T-helper 9 cell (primary cell): Measurements from ENCODE around the gene JMJD1C.

Experiments used
- DNase-seq: peaks from one replicate; pipeline ENCODE4 v3.0.0-alpha.2; 2020

Gene JMJD1C

GRCh38 chr10:63281967-63282366 is 183.8 kb downstream of the JMJD1C start:
- no peak for DNase-seq

DNA sequence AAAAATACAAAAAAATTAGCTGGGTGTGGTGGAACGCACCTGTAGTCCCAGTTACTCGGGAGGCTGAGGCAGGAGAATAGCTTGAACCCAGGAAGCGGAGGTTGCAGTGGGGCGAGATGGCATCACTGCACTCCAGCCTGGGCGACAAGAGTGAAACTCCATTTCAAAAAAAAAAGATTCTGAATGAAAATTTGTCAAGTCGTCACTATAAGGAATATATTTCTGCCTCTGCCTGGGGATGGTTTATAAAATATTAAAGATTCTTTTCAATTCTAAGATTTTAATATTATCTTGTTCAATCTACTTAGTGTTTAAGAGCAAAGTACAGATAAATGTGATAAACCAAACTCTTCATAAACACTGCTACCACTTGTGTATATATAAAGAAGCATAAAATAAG is 185.4 kb downstream of the JMJD1C start:
- DNase-seq, result no peak

DNA sequence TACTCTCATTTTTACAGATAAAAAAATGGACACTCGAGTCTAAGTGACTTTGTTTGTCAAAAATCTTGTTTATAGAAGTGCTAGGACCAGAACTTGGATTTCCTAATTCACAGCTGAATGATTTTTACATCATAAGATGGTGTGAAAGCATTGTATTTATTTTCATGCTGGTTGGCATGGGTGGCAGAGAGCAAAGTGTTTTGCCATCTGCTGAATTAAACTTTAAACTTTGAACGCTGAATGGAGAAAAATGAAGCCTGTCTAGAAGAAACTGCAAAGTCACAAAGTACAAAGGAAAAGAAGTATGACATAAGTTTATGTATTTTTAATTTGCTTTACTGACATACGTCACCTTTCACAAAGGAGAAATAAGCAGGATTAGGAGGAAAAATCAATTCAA is 190.7 kb downstream of the JMJD1C start:
- DNase-seq, result no peak

DNA sequence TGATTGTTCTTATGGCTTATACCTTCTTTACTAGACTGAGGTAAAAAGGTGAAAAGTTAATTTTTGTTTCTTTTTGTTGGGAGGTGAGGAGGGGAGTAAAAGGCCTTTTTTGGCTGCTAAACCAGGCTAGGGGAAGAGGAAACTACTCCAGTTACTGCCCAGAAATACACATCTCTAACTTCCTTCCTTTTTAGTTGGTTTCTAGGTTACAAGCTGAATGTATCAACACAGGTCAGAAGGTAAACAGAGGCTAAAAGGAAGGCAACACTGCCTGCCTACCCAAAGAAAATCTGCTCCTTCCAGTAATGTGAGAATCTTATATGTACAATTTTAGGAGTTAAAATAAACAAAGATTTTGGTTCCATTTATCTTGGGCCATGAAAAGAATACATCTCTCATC is 192.2 kb downstream of the JMJD1C start:
- DNase-seq, result no peak

DNA sequence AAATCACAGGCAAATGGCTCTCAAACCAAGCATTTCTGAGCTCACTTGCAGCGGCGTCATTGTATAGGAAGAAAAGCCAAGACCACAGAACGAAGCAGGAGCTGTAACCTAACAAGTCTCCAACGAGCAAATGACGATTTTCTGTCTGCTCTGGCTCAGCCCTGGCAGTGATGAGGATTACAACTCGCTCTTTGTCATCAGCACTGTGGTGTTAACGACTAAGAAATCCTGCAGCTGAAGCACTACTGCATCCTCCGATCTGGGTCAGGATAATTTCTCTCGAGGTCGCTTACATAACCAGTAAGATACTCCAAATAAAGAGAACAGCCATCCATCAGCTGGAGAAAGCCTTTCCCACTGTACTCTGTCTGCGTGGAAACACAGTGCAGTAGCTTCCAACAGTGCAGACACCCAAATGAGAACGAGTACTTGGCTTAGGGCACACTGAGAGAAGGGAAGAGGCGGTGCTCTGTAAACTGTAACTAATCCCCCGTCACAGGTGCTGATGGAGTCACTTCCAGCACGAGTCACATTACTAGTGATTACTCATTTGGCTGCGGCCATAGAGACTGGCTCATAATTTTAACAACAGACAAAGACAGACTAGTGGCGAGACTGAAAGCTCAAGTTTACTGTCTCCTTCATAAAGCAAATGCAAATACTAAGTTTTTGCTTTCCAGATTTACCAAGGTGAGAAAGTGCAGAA is 196.8 kb downstream of the JMJD1C start:
- peak; percentile 63 for DNase-seq

- no peak for DNase-seq
Measured at GRCh38 chr10:63268149-63268797, 197.5 kb downstream of the JMJD1C start.

DNA sequence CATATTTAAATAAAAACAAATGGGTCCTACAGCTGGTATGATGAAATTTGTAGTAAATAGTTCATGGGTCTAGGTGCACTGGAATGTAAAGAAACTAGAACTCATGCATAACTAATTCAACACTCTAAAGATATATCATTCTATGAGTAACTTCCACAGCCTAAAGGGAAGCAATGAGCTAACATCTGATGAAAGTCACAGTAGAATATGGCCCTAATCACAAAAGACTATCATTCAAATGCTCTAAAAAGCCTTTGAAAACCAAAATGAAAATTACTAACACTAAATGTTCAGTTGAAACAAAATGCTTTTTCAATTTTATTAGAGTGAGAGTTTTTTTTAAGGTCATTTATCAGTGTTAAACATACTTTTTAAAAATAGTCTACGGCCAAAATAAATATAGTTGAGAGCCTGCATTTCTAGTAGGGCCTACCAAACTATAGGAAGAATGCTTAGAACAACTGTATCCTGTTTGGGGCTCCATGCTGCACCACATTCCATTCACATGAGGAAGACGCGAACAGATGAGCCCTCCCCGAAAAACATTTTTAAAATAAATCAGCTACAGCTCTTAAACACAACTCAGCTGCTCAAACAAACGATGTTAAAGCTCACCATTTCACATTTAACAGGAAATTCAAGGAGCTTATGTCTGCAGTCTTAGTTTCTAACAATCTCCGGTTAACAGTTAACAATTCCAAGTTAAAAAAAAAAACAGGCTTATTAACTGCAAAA is 198.2 kb downstream of the JMJD1C start:
- no peak for DNase-seq

DNA sequence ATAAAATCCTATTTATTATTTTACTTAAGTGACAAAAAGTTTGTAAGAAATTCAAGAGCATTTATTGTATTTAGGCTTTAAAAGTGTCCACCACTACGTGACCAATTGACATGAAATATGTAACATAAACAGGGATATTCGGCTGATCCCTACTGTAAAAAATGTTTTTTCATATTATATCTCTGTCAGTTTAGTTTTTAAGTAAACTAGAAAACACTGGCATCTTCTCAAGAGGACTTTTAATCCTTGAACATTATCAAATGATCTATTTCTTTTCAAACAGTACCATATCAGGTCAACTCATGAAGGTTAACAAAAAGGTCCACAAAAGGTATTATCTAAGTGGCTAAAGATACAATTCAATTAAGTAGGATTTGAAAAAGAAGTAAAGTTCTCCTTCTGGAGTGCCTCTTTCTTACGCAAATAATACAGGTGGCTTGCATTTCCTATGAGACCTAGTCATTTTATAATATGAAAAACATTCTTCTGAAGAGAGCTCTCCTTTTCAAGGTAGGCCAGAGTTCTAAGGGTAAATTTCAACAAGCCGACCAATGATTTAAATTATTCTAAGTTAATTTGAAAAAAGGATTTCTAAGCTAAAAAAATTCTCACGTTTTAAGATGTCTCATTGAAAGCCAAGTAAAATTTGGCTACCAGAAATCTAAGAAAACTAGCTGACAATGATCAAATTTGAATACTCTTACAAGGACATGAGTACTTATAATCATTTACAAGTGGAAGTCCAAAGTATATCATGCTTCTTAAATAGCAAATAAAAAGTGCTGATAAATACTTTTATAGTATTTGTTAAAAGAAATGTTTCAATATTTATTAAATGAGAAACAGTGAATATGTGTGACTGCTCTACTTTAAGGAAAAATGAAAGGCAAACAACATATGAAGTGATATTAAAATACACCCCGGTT is 199.1 kb downstream of the JMJD1C start:
- DNase-seq, result no peak

DNA sequence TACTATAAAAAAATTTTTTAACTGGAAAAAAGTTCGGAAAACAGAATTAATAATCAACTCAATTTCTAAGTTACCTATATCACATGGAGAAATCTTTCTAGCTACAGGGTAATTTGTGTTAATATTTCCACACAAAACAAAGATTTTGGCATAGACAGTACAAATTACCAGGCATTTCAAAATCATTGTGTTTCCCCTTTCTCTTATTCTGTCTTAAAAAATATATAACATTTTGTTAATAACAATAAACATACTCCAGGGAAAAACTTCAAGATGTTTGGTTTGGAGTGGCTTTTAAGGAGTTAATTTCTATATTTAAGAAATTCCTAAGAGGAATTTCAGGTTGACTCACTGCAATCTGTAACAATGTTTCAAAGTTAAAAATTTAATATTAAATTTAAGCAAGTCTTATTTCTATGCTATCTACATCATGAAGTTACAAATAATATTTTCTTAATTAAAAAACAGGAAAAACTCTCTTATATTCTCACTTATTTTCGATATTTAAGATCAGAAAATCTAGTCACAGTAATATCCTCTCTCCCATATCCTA is 200.0 kb downstream of the JMJD1C start:
- DNase-seq, result no peak

DNA sequence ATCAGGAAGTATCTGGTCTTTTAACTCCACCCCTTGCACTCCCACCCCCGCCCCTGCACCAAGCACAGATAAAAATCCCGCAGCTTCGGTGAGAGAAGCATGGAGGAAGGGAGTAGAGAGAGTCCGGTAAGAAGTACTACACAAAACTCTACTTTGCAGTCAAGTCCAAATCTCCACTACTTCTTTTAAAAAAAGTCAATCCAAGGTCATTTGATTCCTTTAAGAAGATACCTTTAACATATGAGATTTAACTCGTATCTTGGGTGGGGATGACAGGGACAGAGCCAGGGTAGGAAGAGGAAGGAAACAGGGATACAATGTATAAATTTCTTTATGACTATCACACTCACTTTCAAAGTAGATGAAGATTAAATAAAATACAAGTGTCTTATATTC is 200.6 kb downstream of the JMJD1C start:
- peak; percentile 18 for DNase-seq

GRCh38 chr10:63264617-63265221 is 201.1 kb downstream of the JMJD1C start:
- no peak for DNase-seq

DNA sequence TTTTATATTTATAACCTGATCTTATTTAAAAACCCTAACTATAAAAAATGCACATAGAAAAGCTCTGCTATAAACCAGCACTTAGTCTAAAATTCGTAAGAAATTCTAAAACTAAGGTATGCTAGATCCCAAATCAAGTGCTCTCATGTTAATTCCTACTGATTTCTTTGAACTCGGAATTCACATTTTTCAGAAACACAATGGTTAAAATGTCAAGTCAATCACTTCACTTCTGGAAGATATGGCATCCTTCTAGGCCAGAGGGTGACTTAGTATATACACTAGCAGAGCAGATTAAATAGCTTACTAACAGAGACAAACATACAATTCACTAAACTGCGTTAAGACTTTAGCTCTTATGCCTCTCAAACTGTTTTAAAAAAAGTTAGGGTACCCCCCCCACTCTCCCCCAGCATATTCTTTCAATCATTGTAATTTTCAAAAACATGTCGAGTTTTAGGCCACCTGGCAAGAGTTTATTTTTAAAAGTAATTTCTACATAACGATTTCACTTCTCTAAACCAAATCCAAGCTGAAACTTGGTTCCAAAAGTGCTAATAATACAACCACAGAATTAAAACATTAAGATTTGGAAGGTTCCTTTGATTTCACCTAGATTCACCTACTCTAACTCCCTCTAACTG is 203.2 kb downstream of the JMJD1C start:
- no peak for DNase-seq

GRCh38 chr10:63261496-63261895 is 204.3 kb downstream of the JMJD1C start:
- DNase-seq, result no peak

- no peak for DNase-seq
Measured at GRCh38 chr10:63260860-63261251, 204.9 kb downstream of the JMJD1C start.

DNA sequence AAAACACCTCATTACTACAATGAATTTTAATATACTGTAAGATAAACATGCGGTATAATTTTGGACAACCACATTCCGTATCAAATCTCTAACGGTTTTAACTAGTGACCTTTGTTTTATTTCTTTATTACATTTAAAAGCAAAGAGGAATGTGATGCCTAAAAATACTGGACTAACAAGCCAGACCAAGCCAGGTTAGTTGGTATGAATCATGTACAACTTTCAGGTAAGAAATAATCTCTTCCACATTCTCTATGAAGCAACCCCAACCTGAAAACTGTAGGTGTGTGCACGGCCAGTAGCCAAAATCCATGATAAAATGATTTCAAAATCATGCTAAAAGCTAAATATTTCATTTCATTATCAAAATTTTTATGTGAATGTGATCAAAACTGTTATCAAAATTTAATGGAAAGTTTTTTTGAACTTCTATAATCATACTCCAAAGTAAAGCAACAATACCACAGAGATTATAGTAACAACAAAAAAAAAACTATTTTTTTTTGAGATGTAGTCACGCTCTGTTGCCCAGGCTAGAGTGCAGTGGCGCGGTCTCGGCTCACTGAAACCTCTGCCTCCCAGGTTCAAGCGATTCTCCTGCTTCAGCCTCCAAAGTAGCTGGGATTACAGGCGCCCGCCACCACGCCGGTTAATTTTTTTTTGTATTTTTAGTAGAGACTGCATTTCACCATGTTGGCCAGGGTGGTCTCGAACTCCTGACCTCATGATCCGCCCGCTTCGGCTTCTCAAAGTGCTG is 205.5 kb downstream of the JMJD1C start:
- DNase-seq, result no peak

DNA sequence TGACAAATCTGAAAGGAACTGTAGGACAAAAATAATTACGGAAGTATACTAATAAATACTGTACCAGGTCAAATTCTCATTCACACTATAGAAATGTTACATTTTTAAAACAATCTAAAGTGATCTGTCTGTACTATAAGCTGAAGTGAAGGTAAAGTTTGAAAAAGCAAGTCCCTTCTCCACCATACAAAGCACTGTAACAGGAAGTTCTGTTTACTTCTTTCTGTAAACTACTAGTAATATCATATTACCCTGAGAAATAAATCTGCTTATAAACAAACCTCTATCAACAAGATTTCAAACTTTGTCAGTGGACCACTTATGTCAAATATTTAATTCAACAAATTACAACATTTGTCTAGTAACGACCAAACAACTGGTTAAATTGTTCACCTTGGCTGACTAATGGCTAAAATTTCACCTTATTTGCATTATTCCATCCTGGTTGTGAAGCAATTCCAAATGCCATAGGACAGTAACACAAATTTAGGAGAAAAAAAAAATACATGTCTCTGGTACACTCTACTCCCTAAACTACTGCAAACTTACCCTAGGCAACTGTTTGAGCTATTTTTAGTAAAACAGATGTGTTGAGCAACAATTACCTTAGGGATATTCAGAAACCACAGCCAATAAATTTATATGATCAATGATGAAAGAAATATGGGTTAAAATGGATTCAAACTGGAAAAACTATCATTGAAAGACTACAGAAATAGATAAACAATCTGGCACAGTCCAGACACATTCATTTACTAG is 206.7 kb downstream of the JMJD1C start:
- DNase-seq, result no peak

DNA sequence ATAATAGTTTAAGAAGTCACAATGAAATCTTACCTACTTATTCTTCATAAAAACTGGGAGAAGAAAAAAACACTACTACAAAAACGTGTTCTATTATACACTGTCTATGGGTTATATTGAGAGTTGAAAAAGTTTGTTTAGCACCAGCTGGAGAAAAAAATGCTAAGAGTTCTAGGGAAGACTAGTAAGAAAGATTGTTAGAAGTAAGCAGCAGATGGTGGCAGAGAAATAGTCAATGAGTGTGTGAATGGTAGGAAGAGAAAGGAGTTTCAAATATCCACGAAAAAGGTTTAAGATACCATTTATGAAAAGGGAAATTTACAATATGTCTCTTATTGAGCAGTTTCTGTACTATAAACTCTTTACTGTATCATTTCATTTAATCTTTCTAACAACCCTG is 208.0 kb downstream of the JMJD1C start:
- DNase-seq, result no peak

GRCh38 chr10:63256009-63256773 is 209.6 kb downstream of the JMJD1C start:
- no peak for DNase-seq

DNA sequence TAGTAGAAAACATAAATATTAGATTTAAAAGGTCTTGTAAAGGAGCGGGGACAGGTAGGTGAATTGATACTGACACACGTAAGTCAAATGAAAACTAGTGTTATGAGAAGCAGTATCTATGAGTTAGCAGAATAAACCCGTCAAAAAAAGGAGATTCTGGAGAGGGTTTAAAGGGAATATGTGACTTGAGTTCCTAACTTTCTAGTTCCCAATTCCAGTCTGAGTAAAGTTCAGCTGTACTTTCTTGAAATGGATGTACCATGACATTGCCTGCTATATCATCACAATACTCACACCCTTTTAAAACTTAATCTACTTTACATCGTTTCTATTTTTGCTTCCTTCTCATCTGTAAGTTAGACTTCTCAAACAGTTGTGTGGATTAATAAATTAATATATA is 210.5 kb downstream of the JMJD1C start:
- DNase-seq, result no peak
